A549 (cell line): ENCODE results near the gene KLRD1. TPM values are rescaled to one million over a fixed set of nuclear protein-coding genes. Genes with fewer than 3 reads are reported as not detected.
A peak's percentile ranks its signal among the peaks of the same experiment; 100 is the strongest.

Source experiments
- ATAC-seq, 2 experiments: fragments of 200-7000 bp in 1 of 2; fragments of >200 bp in 1 of 2; cut with Nextera tagmentation in 1 of 2; cut with Tn5 transposase in 1 of 2; 3 replicates each; pipeline versions ENCODE4 v1.8.0 to v1.9.1; 2018 to 2020; ENCODE audit warnings: mild to moderate bottlenecking in 1 of 2, moderate library complexity in 1 of 2
- CTCF ChIA-PET: fragments of 300-600 bp; sonication (Branson Sonifier 250); formaldehyde crosslinking; extraction: SDS; loops from one replicate; lab custom pipeline; 2021; ENCODE audit warnings: antibody characterized with exemption, inconsistent platforms; lab: Yijun Ruan, JAX
- POLR2A ChIA-PET: fragments of 350-600 bp; formaldehyde crosslinking; extraction: SDS; loops from one replicate; lab custom pipeline; 2021; ENCODE audit warnings: antibody characterized with exemption, inconsistent platforms; lab: Yijun Ruan, JAX
- DNase-seq, 2 experiments: peaks; one replicate each; pipeline versions ENCODE4 v3.0.0 to v3.0.0-alpha.2; 2011 to 2016; ENCODE audit warnings: low read depth in 1 of 2, low spot score in 1 of 2
- FAIRE-seq: peaks from 2 replicates; lab custom pipeline; 2011; peaks lifted over from hg19 to GRCh38; lab: Jason Lieb, UNC
- H3K27ac ChIP-seq, 2 experiments: fragments of >200 bp; sonication (Bioruptor Twin); formaldehyde crosslinking; 3 replicates each; pipeline ENCODE4 v1.5.1; 2016 to 2017
- H3K4me1 ChIP-seq: fragments of >200 bp; sonication (Bioruptor Twin); formaldehyde crosslinking; 3 replicates; pipeline ENCODE4 v1.6.1; 2016
- H3K4me2 ChIP-seq: fragments of >200 bp; sonication (Bioruptor Twin); formaldehyde crosslinking; 3 replicates; pipeline ENCODE4 v1.6.1; 2016
- H3K4me3 ChIP-seq: fragments of >200 bp; sonication (Bioruptor Twin); formaldehyde crosslinking; 3 replicates; pipeline ENCODE4 v1.5.1; 2016
- H3K9me3 ChIP-seq: fragments of >200 bp; sonication (Bioruptor Twin); formaldehyde crosslinking; 3 replicates; pipeline ENCODE4 v1.6.1; 2016
- ATOH8 ChIP-seq: fragments of 250-450 bp; sonication (Bioruptor Pico); IDR thresholded peaks from 2 replicates; pipeline ENCODE4 v1.5.0; 2020; ENCODE audit warnings: low read depth, mild to moderate bottlenecking, moderate library complexity
- CBX2 ChIP-seq: fragments of 200-600 bp; sonication (generic); IDR thresholded peaks from 2 replicates; pipeline ENCODE4 v1.6.1; 2016; ENCODE audit warnings: low read depth, mild to moderate bottlenecking, borderline replicate concordance
- CEBPB ChIP-seq, 2 experiments: fragments of >200 bp in 1 of 2; sonication (Bioruptor Twin) in 1 of 2; formaldehyde crosslinking in 1 of 2; IDR thresholded peaks; 2 replicates each; pipeline ENCODE4 v1.6.1; 2012 to 2016
- EP300 ChIP-seq, 2 experiments: fragments of >200 bp; sonication (Bioruptor Twin); formaldehyde crosslinking; IDR thresholded peaks; 2 replicates in 1 of 2; 3 replicates in 1 of 2; pipeline ENCODE4 v1.6.1; 2016 to 2017
- ESRRA ChIP-seq: fragments of 150-350 bp; IDR thresholded peaks from 2 replicates; pipeline ENCODE4 v1.6.1; 2014; ENCODE audit warnings: mild to moderate bottlenecking, low read length, borderline replicate concordance
- FOSL2 ChIP-seq, 2 experiments: fragments of 450-650 bp in 1 of 2; fragments of >200 bp in 1 of 2; sonication (Bioruptor Twin) in 1 of 2; formaldehyde crosslinking; IDR thresholded peaks; 2 replicates each; pipeline versions ENCODE4 v1.5.0 to v1.6.1; 2016 to 2020; ENCODE audit warnings: mild to moderate bottlenecking in 1 of 2, moderate library complexity in 1 of 2
- HMGXB4 ChIP-seq: fragments of 250-450 bp; sonication (Bioruptor Pico); IDR thresholded peaks from 2 replicates; pipeline ENCODE4 v1.5.0; 2021; ENCODE audit warnings: mild to moderate bottlenecking, moderate library complexity, borderline replicate concordance
- HOXA7 ChIP-seq: fragments of 250-450 bp; sonication (Bioruptor Pico); IDR thresholded peaks from 2 replicates; pipeline ENCODE4 v1.5.0; 2020; ENCODE audit warnings: mild to moderate bottlenecking, moderate library complexity
- HOXB5 ChIP-seq: fragments of 250-450 bp; sonication (Bioruptor Pico); IDR thresholded peaks from 2 replicates; pipeline ENCODE4 v1.5.0; 2020; ENCODE audit warnings: mild to moderate bottlenecking, moderate library complexity
- JUNB ChIP-seq: fragments of >200 bp; sonication (Bioruptor Twin); formaldehyde crosslinking; IDR thresholded peaks from 2 replicates; pipeline ENCODE4 v1.6.1; 2016
- MAZ ChIP-seq: fragments of 150-350 bp; IDR thresholded peaks from 2 replicates; pipeline ENCODE4 v1.6.1; 2014; ENCODE audit warnings: antibody characterized with exemption, low read depth, low read length, borderline replicate concordance
- POLR2A ChIP-seq: IDR thresholded peaks from 2 replicates; pipeline ENCODE4 v1.6.1; 2012; ENCODE audit warnings: mild to moderate bottlenecking, low read length
- POLR2AphosphoS2 ChIP-seq: conservative IDR thresholded peaks from 2 replicates; pipeline ENCODE4 v1.6.1; 2012; ENCODE audit warnings: low read length, improper control_type of control experiment, inconsistent platforms
- RARB ChIP-seq: fragments of 250-450 bp; sonication (Bioruptor Pico); IDR thresholded peaks from 2 replicates; pipeline ENCODE4 v1.8.0; 2021; ENCODE audit warnings: mild to moderate bottlenecking, moderate library complexity
- RFX5 ChIP-seq: fragments of 450-650 bp; IDR thresholded peaks from 2 replicates; pipeline ENCODE4 v1.7.1; 2014; ENCODE audit warnings: antibody characterized with exemption, mild to moderate bottlenecking, moderate library complexity
- RNF2 ChIP-seq: fragments of 200-600 bp; sonication (generic); IDR thresholded peaks from 2 replicates; pipeline ENCODE4 v1.6.1; 2016; ENCODE audit warnings: low read depth, mild to moderate bottlenecking, antibody characterized with exemption, moderate library complexity, borderline replicate concordance
- SMC3 ChIP-seq: fragments of >200 bp; sonication (Bioruptor Twin); formaldehyde crosslinking; IDR thresholded peaks from 3 replicates; pipeline ENCODE4 v1.6.1; 2018; ENCODE audit warnings: inconsistent platforms
- SREBF2 ChIP-seq: fragments of 450-650 bp; IDR thresholded peaks from 2 replicates; pipeline ENCODE4 v1.6.1; 2014; ENCODE audit warnings: mild to moderate bottlenecking, moderate library complexity
- TFCP2L1 ChIP-seq: fragments of 250-450 bp; sonication (Bioruptor Pico); IDR thresholded peaks from 2 replicates; pipeline ENCODE4 v1.5.0; 2021; ENCODE audit warnings: mild to moderate bottlenecking
- WGBS: methylation state at CpG from one replicate; pipeline ENCODE4 v1.1.6; 2017; ENCODE audit errors: missing lambda C conversion rate; 5-methylcytosine and 5-hydroxymethylcytosine counted together
- polyA plus RNA-seq, 4 experiments: library from polyadenylated mRNA; depleted of rRNA in 3 of 4; stranded (reverse); fragments of >200 nt; fragmentation: RNase III in 1 of 4; extraction: RNeasy Plus Mini Kit Qiagen cat#74134 plus additional on column Dnase treatment in 1 of 4; gene quantifications; 2 replicates in 3 of 4; 3 replicates in 1 of 4; pipeline ENCODE4 v1.2.3, GENCODE V29; 2011 to 2017
- TF ChIP-seq, protein P1 (sequence below): IDR thresholded peaks from 2 replicates; pipeline ENCODE4 v1.6.1; 2012
- TF ChIP-seq, protein P2 (sequence below): fragments of 450-650 bp; IDR thresholded peaks from 2 replicates; pipeline ENCODE4 v1.6.1; 2014; ENCODE audit warnings: antibody characterized with exemption

The KLRD1 gene
- polyA plus RNA-seq, 2 of the 4 experiments (the other 2 are of a cell fraction), result 0.01 TPM; not detected in 1

GRCh38 chr12:10272467-10272866 lies 35.2 kb upstream of the KLRD1 start:
- TF ChIP-seq CEBPB (IDR thresholded peaks at IDR 0.05) (peak in 1 of 2 experiments; percentile 34; a peak in 1 of 4 replicates), CBX2 (no peak)
- ATAC-seq, result no peak
- no peak for DNase-seq
- ChIA-PET CTCF (no interaction called here), POLR2A (no interaction called here)
- H3K4me2 ChIP-seq, result no peak overlapping the region
- WGBS, result 13% methylated on average over 2 of the region's 2 CpGs
- H3K9me3 ChIP-seq, result no peaks in the 10 kb centered on the region
- H3K4me1 ChIP-seq, result no peaks in the 10 kb centered on the region
- no peak overlapping the region for H3K27ac ChIP-seq
- FAIRE-seq, result no peak
- H3K4me3 ChIP-seq, result no peak overlapping the region

DNA sequence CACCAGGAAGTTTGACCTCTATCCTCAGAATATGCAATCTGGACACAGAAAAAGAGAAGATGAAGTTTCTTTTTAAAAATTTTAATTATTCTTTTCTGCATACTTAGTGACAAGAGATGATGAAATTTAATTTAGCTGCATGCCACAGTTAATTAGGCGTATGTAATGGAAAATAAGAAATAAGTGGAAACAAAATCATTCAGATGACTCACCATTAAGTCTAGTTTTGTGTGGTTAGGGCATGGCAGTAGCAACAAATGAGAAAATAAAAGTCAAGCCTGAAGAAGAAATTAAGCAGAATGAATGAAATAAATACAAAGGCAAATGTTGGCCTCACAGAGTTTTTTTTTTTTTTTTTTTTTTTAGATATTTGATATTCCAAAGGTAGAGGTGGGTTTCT lies 30.9 kb upstream of the KLRD1 start:
- TF ChIP-seq FOSL2 (IDR thresholded peaks at IDR 0.05), result no peak
- TF ChIP-seq FOSL2 (CRISPR knock-in tag; IDR thresholded peaks at IDR 0.05), result no peak; the same call in 1 of the 2 replicates
- TF ChIP-seq POLR2AphosphoS2, result no peak
- TF ChIP-seq HOXA7 (CRISPR knock-in tag), result no peak
- no peak for TF ChIP-seq EP300 (IDR thresholded peaks at IDR 0.05)
- TF ChIP-seq SMC3, result no peak
- TF ChIP-seq RNF2, result no peak
- no peak for TF ChIP-seq HMGXB4
- TF ChIP-seq, protein P1, sequence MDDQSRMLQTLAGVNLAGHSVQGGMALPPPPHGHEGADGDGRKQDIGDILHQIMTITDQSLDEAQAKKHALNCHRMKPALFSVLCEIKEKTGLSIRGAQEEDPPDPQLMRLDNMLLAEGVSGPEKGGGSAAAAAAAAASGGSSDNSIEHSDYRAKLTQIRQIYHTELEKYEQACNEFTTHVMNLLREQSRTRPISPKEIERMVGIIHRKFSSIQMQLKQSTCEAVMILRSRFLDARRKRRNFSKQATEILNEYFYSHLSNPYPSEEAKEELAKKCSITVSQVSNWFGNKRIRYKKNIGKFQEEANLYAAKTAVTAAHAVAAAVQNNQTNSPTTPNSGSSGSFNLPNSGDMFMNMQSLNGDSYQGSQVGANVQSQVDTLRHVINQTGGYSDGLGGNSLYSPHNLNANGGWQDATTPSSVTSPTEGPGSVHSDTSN, result no peak
- TF ChIP-seq ATOH8 (CRISPR knock-in tag), result no peak
- TF ChIP-seq ESRRA, result no peak
- no peak for TF ChIP-seq POLR2A
- no peak for TF ChIP-seq CEBPB (IDR thresholded peaks at IDR 0.05)
- TF ChIP-seq RARB, result no peak
- TF ChIP-seq HOXB5 (CRISPR knock-in tag), result no peak
- Histone ChIP-seq H3K4me1 (no peaks in the 10 kb centered on the region), H3K9me3 (no peaks in the 10 kb centered on the region), H3K4me2 (no peak overlapping the region), H3K4me3 (no peak overlapping the region), H3K27ac (no peak overlapping the region)
- DNase-seq, result no peak
- FAIRE-seq, result no peak
- 47% methylated on average over 1 of the region's 1 CpG for WGBS
- no peak for ATAC-seq
- ChIA-PET CTCF (no interaction called here), POLR2A (no interaction called here)

GRCh38 chr12:10278104-10278503 lies 29.6 kb upstream of the KLRD1 start:
- CTCF ChIA-PET, result no interaction called here
- TF ChIP-seq MAZ (no peak), TFCP2L1 (CRISPR knock-in tag) (no peak), SREBF2 (no peak), JUNB (no peak), POLR2A (no peak), HMGXB4 (no peak), RFX5 (no peak)
- TF ChIP-seq, protein P2, sequence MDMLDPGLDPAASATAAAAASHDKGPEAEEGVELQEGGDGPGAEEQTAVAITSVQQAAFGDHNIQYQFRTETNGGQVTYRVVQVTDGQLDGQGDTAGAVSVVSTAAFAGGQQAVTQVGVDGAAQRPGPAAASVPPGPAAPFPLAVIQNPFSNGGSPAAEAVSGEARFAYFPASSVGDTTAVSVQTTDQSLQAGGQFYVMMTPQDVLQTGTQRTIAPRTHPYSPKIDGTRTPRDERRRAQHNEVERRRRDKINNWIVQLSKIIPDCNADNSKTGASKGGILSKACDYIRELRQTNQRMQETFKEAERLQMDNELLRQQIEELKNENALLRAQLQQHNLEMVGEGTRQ, result no peak
- DNase-seq (no peak), FAIRE-seq (no peak), ATAC-seq (no peak)
- no peaks in the 10 kb centered on the region for H3K9me3 ChIP-seq
- POLR2A ChIA-PET, result no interaction called here
- H3K27ac ChIP-seq, result no peak overlapping the region
- H3K4me2 ChIP-seq, result no peak overlapping the region
- 12% methylated on average over 2 of the region's 2 CpGs for WGBS
- H3K4me1 ChIP-seq, result no peaks in the 10 kb centered on the region
- H3K4me3 ChIP-seq, result no peak overlapping the region
